ENCODE data around the gene LAMA5. TPM values are rescaled to one million over a fixed set of nuclear protein-coding genes. Genes with fewer than 3 reads are reported as not detected.

LAMA5 gene
- total RNA-seq, 4 donors from 2014 or later: 13.0 to 35.8 (median 22.7) TPM

GRCh38 chr20:62359491-62360121, 7.5 kb downstream of the LAMA5 start:
- Histone ChIP-seq H3K4me1 (peaks cover 65 to 66% of the 10 kb centered on the region in 2 donors), H3K27ac (peak overlapping the region; percentile 82 to 88 (median 82)), H3K36me3 (no peaks in the 10 kb centered on the region), H3K4me3 (no peak overlapping the region), H3K27me3 (no peaks in the 10 kb centered on the region), H3K9me3 (no peaks in the 10 kb centered on the region)
- TF ChIP-seq CTCF (IDR thresholded peaks at IDR 0.05 in 4 of 5, conservative IDR thresholded peaks at IDR 0.05 in 1 of 5) (no peak), POLR2A (IDR thresholded peaks at IDR 0.05) (no peak)
- DNase-seq (peak in 1 of 2 donors; percentile 17), ATAC-seq (peak; percentile 7 to 13)
- intact Hi-C loops (cut with DNase I; ENCODE audit: low total_unique reads): no loop called here
- in situ Hi-C loops (cut with MboI; ENCODE audit: low sequenced_read_pairs in 4 of 4): no loop called here

GRCh38 chr20:62359043-62359490, 8.0 kb downstream of the LAMA5 start:
- peak overlapping the region in 3 of 4 donors; percentile 19 to 40 (median 24) for H3K4me3 ChIP-seq
- H3K4me1 ChIP-seq: peaks cover 60 to 65% of the 10 kb centered on the region in 2 donors
- intact Hi-C loops (cut with DNase I; ENCODE audit: low total_unique reads) (no loop called here), in situ Hi-C loops (cut with MboI; ENCODE audit: low sequenced_read_pairs in 4 of 4) (no loop called here)
- no peak for ATAC-seq
- no peaks in the 10 kb centered on the region for H3K36me3 ChIP-seq
- TF ChIP-seq CTCF (IDR thresholded peaks at IDR 0.05 in 4 of 5, conservative IDR thresholded peaks at IDR 0.05 in 1 of 5) (no peak), POLR2A (IDR thresholded peaks at IDR 0.05) (peak in 1 of 2 donors; percentile 34)
- no peaks in the 10 kb centered on the region for H3K9me3 ChIP-seq
- H3K27me3 ChIP-seq: no peaks in the 10 kb centered on the region
- no peak for DNase-seq
- H3K27ac ChIP-seq: peak overlapping the region; percentile 82 to 88 (median 82)

- intact Hi-C loops (cut with DNase I; ENCODE audit: low total_unique reads) (no loop called here), in situ Hi-C loops (cut with MboI; ENCODE audit: low sequenced_read_pairs in 4 of 4) (no loop called here)
- Histone ChIP-seq H3K4me1 (peaks cover 61 to 65% of the 10 kb centered on the region in 2 donors), H3K27ac (peak overlapping the region; percentile 82 to 88 (median 82)), H3K27me3 (no peaks in the 10 kb centered on the region), H3K9me3 (no peaks in the 10 kb centered on the region), H3K4me3 (peak overlapping the region; percentile 32 to 40 (median 37)), H3K36me3 (no peaks in the 10 kb centered on the region)
- TF ChIP-seq POLR2A (IDR thresholded peaks at IDR 0.05) (peak; percentile 34 to 56), CTCF (IDR thresholded peaks at IDR 0.05 in 4 of 5, conservative IDR thresholded peaks at IDR 0.05 in 1 of 5) (no peak)
- ATAC-seq: peak; percentile 72 to 78
- DNase-seq: peak; percentile 75 to 94
Measured at GRCh38 chr20:62358171-62359042, 8.7 kb downstream of the LAMA5 start.

GRCh38 chr20:62357681-62358080, 9.4 kb downstream of the LAMA5 start:
- no peak for DNase-seq
- H3K4me1 ChIP-seq: peaks cover 67 to 69% of the 10 kb centered on the region in 2 donors
- in situ Hi-C loops (cut with MboI; ENCODE audit: low sequenced_read_pairs in 4 of 4): no loop called here

More at GRCh38 chr20:62357681-62358080, 9.4 kb downstream of the LAMA5 start:
- no peaks in the 10 kb centered on the region for H3K9me3 ChIP-seq
- H3K27me3 ChIP-seq: no peaks in the 10 kb centered on the region
- peak in 1 of 2 donors; percentile 13 for ATAC-seq
- intact Hi-C loops (cut with DNase I; ENCODE audit: low total_unique reads): no loop called here
- peak overlapping the region; percentile 32 to 40 (median 37) for H3K4me3 ChIP-seq
- TF ChIP-seq POLR2A (IDR thresholded peaks at IDR 0.05) (no peak), CTCF (IDR thresholded peaks at IDR 0.05 in 4 of 5, conservative IDR thresholded peaks at IDR 0.05 in 1 of 5) (no peak)
- H3K27ac ChIP-seq: peak overlapping the region; percentile 82 to 88 (median 82)
- no peaks in the 10 kb centered on the region for H3K36me3 ChIP-seq

Data from gastrocnemius medialis (tissue), 4 donors.